ENCODE data around the gene TRIM13. TPM values are rescaled to one million over a fixed set of nuclear protein-coding genes. Genes with fewer than 3 reads are reported as not detected.

Gene TRIM13
- polyA plus RNA-seq, 1 of the 3 experiments (the other 2 are of a cell fraction): 8.3 TPM

GRCh38 chr13:50006426-50007135 is 9.7 kb downstream of the TRIM13 start (continued):
- no peak for TF ChIP-seq EP300 (IDR thresholded peaks at IDR 0.05; ENCODE audit: borderline replicate concordance in 1 of 2, low read depth in 1 of 2, low read length in 1 of 2)
- TF ChIP-seq ZBTB33 (IDR thresholded peaks at IDR 0.05; ENCODE audit: borderline replicate concordance, low read depth): no peak
- no peak for TF ChIP-seq NRF1 (IDR thresholded peaks at IDR 0.05; ENCODE audit: low read depth, low read length)

- peaks cover 16% of the 10 kb centered on the region for H3F3A ChIP-seq (replicated peaks; ENCODE audit: insufficient read depth)
- H4K20me1 ChIP-seq (ENCODE audit: insufficient read depth): peaks cover 23% of the 10 kb centered on the region
- H3K36me3 ChIP-seq (replicated peaks in 1 of 2; ENCODE audit: control insufficient read depth in 1 of 2, insufficient read depth in 2 of 2, low read length in 1 of 2): peaks cover 44 to 61% of the 10 kb centered on the region in 2 experiments
- H3K9ac ChIP-seq: no peak overlapping the region
- no peak overlapping the region for H2AFZ ChIP-seq (ENCODE audit: low read depth)
- H3K4me2 ChIP-seq: no peak overlapping the region
- WGBS (ENCODE audit: low lambda C conversion rate): 96% methylated on average over 1 of the region's 1 CpG
- H3K79me2 ChIP-seq (ENCODE audit: insufficient read depth): peaks cover 82% of the 10 kb centered on the region
- H3K27ac ChIP-seq (ENCODE audit: low read depth in 2 of 2, low read length in 1 of 2): no peak overlapping the region
- H3K4me1 ChIP-seq (ENCODE audit: control insufficient read depth in 1 of 2, insufficient read depth in 2 of 2, low read depth in 1 of 2, low read length in 1 of 2): peaks cover 0 to 4% of the 10 kb centered on the region in 2 experiments; a peak in 1 of 4 replicates
- H3K27me3 ChIP-seq (ENCODE audit: insufficient read depth): no peaks in the 10 kb centered on the region
- DNase-seq: no peak
- no peak overlapping the region for H3K4me3 ChIP-seq (ENCODE audit: low read depth in 2 of 2, low read length in 1 of 2)
- CTCF ChIA-PET: interaction anchor here (1.0 to 2.1 kb wide), 2 partner anchors 14 to 38 kb away, joined by 4 to 10 read pairs; partner anchors contain the start of gene TRIM13
- POLR2A ChIA-PET: no interaction called here
- no peaks in the 10 kb centered on the region for H3K9me2 ChIP-seq
- no peaks in the 10 kb centered on the region for H3K9me3 ChIP-seq
- TF ChIP-seq CTCF (IDR thresholded peaks at IDR 0.05): no peak
- TF ChIP-seq MAX (IDR thresholded peaks at IDR 0.05; ENCODE audit: low read depth): no peak
- TF ChIP-seq MEF2A (IDR thresholded peaks at IDR 0.05; ENCODE audit: borderline replicate concordance, low read depth): no peak
- TF ChIP-seq EP300 (IDR thresholded peaks at IDR 0.05; ENCODE audit: borderline replicate concordance in 1 of 2, low read depth in 1 of 2, low read length in 1 of 2): no peak
- TF ChIP-seq PBX3 (IDR thresholded peaks at IDR 0.05): no peak
- no peak for TF ChIP-seq RXRA (IDR thresholded peaks at IDR 0.05; ENCODE audit: borderline replicate concordance, low read depth)
- TF ChIP-seq MXI1 (IDR thresholded peaks at IDR 0.05; ENCODE audit: low read depth, low read length): no peak
- no peak for TF ChIP-seq SMC3 (IDR thresholded peaks at IDR 0.05; ENCODE audit: low read depth, low read length)
- no peak for TF ChIP-seq IRF3 (IDR thresholded peaks at IDR 0.05; ENCODE audit: low read depth, low read length)
- TF ChIP-seq FOXJ3 (CRISPR knock-in tag; IDR thresholded peaks at IDR 0.05): no peak
- no peak for TF ChIP-seq NFIC (IDR thresholded peaks at IDR 0.05; ENCODE audit: borderline replicate concordance)
- no peak for TF ChIP-seq GATA2 (CRISPR knock-in tag; IDR thresholded peaks at IDR 0.05)
- TF ChIP-seq EZH2phosphoT487 (IDR thresholded peaks at IDR 0.05; ENCODE audit: borderline replicate concordance, low read depth): no peak
- TF ChIP-seq REST (IDR thresholded peaks at IDR 0.05; ENCODE audit: low read depth, low read length): no peak
- no peak for TF ChIP-seq SIN3A (IDR thresholded peaks at IDR 0.05; ENCODE audit: borderline replicate concordance, low read depth, low read length)
- TF ChIP-seq JUND (IDR thresholded peaks at IDR 0.05): no peak
- no peak for TF ChIP-seq USF1 (IDR thresholded peaks at IDR 0.05; ENCODE audit: borderline replicate concordance, low read depth)
Observed at GRCh38 chr13:50011461-50011860, 14.6 kb downstream of the TRIM13 start.

All from SK-N-SH (cell line).